GM10266 (cell line): ENCODE measurements around the gene EPN3.

ENCODE experiments used
- DNase-seq: peaks from one replicate; pipeline ENCODE4 v3.0.0; 2012; ENCODE audit errors: extremely low spot score
- TF ChIP-seq, protein P1 (sequence below): IDR thresholded peaks from 2 replicates; pipeline ENCODE4 v1.5.1; 2012; ENCODE audit warnings: mild to moderate bottlenecking, low read depth; ENCODE audit not compliant: control insufficient read depth, insufficient read depth; ENCODE audit errors: missing control alignments

EPN3 gene

DNA sequence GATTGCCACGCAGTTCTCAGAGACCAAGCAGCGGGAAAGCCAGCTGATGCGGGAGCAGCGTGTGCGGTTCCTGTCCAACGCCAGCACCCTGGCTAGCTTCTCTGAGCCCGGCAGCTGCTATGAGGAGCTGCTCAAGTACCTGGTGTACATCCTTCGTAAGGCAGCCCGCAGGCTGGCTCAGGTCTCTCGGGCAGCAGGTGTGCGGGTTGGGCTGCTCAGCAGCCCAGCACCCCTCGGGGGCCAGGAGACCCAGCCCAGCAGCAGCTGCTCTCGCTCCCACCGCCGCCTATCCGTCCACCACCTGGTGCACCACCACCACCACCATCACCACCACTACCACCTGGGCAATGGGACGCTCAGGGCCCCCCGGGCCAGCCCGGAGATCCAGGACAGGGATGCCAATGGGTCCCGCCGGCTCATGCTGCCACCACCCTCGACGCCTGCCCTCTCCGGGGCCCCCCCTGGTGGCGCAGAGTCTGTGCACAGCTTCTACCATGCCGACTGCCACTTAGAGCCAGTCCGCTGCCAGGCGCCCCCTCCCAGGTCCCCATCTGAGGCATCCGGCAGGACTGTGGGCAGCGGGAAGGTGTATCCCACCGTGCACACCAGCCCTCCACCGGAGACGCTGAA, 43.2 kb downstream of the EPN3 start:
- TF ChIP-seq, protein P1, sequence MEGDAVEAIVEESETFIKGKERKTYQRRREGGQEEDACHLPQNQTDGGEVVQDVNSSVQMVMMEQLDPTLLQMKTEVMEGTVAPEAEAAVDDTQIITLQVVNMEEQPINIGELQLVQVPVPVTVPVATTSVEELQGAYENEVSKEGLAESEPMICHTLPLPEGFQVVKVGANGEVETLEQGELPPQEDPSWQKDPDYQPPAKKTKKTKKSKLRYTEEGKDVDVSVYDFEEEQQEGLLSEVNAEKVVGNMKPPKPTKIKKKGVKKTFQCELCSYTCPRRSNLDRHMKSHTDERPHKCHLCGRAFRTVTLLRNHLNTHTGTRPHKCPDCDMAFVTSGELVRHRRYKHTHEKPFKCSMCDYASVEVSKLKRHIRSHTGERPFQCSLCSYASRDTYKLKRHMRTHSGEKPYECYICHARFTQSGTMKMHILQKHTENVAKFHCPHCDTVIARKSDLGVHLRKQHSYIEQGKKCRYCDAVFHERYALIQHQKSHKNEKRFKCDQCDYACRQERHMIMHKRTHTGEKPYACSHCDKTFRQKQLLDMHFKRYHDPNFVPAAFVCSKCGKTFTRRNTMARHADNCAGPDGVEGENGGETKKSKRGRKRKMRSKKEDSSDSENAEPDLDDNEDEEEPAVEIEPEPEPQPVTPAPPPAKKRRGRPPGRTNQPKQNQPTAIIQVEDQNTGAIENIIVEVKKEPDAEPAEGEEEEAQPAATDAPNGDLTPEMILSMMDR = no peak
- DNase-seq = no peak

DNA sequence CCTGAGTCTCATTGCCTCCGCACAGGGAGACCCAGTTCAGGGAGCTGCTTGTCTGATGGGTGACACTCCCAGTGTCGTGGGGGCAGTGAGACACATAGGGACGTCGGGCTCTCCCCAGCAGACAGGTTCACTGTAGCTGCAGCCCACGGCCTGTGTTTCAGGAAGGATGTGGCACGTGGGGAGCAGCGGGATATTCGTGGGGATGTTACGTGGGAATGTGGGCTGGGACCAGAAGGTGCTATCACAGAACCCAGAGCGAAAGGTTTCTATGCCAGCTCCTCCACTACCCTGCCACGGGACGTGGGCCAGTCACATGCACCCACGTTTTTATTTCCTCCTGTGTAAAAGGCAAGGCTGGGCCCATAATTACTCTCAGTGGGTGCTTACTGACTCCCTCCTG, 44.3 kb downstream of the EPN3 start:
- no peak for DNase-seq
- TF ChIP-seq, protein P1 = no peak

DNA sequence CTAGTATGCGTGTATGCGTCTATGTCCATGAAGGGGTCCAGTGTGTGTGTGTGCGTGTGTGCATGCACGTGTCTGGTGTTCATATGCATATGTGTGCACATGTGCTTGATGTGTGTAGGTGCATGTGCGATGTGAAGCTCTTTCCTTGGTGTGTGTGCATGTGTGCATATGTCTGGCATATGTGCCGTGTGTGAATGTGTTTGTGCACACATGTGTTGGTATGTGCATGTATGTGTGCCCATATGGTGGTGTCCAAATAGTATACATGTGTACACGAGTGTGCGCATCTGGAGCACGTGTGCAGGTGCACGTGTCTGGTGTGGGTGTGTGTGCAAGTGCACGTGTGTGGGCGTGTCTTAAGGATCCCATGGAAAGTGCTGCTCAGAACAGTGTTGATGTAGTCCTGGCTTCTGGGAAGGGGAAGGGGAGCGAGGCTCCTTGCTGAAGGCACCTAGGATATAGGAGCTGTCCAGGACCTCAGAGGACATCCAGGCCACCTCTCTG, 45.0 kb downstream of the EPN3 start:
- TF ChIP-seq, protein P1 = no peak
- no peak for DNase-seq

GRCh38 chr17:50578173-50578572, 45.6 kb downstream of the EPN3 start:
- DNase-seq = no peak
- TF ChIP-seq, protein P1 = no peak

DNA sequence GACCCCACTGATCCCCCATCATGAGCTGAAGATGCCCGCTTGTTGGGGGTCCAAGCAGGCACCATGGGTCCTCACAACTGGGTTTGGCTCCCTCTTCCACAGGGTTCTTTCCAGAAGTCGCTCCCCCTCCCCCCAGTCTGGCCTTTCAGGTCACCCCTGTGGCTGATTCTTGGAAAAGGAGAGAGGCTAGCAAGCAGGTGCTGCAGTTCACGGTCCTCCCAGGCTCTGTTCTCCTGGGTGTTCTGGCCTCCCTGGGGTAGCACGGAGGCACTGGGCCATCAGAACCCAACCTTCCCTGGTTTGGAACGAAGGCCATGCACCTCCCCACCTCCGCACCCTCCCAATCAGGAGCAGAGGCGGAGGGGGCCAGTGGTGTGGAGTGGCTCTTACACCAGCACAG, 46.9 kb downstream of the EPN3 start:
- no peak for DNase-seq
- TF ChIP-seq, protein P1 = no peak

GRCh38 chr17:50580646-50581045, 48.1 kb downstream of the EPN3 start:
- TF ChIP-seq, protein P1 = no peak
- DNase-seq = no peak

DNA sequence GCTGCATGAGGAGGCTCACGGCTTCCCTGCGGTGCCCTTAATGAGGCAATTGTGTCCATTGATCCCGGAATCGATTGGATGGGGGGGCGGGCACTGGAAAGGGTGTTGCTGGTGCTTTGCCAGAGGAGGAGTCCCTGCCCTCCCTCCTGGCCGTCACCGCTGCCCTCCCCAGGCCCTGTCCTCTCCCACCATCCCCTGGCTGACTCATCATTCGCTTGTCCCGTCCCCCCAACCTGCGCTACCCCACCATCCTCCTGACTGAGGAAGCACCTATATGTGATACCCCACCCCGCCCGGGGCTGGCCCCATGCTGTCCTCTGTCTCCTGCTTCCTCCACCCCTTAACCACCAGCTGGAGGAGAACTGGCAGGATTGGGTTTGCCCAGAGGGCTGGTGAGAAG, 48.8 kb downstream of the EPN3 start:
- TF ChIP-seq, protein P1 = no peak
- no peak for DNase-seq
